ENCODE data around the gene ZMYND8. TPM values are rescaled to one million over a fixed set of nuclear protein-coding genes. Genes with fewer than 3 reads are reported as not detected.

Gene ZMYND8
- total and polyA plus RNA-seq, 10 of the 15 experiments (the other 5 are each of a cell fraction or from before 2014, with no cell fraction given): 12.9 to 54.8 (median 23.1) TPM

GRCh38 chr20:47352332-47353238 is 3.9 kb downstream of the ZMYND8 start (continued):
- TF ChIP-seq PRDM15 (CRISPR knock-in tag; IDR thresholded peaks at IDR 0.05) (no peak), RBBP5 (conservative IDR thresholded peaks at IDR 0.05) (no peak), CHD1 (IDR thresholded peaks at IDR 0.05; ENCODE audit: low read depth, low read length) (peak; percentile 6; the same call in 1 of the 2 replicates), ATF7 (IDR thresholded peaks at IDR 0.05; ENCODE audit: low read depth) (peak; percentile 66), ZBTB40 (IDR thresholded peaks at IDR 0.05; ENCODE audit: borderline replicate concordance) (no peak), EED (IDR thresholded peaks at IDR 0.05; ENCODE audit: low read depth) (0 out of 2 replicates have a peak, but pooled peaks have one; percentile 10), KDM1A (IDR thresholded peaks at IDR 0.05; ENCODE audit: borderline replicate concordance) (no peak), USF2 (IDR thresholded peaks at IDR 0.05; ENCODE audit: borderline replicate concordance, low read depth, low read length) (no peak), HSF1 (IDR thresholded peaks at IDR 0.05; ENCODE audit: low read depth, low read length) (no peak), NBN (IDR thresholded peaks at IDR 0.05) (no peak), HDGF (IDR thresholded peaks at IDR 0.05) (no peak), NFXL1 (IDR thresholded peaks at IDR 0.05; ENCODE audit: borderline replicate concordance) (peak; percentile 87), POLR2A (IDR thresholded peaks at IDR 0.05; ENCODE audit: low read depth, low read length) (peak; percentile 19; the same call in 1 of the 2 replicates), EP300 (IDR thresholded peaks at IDR 0.05; ENCODE audit: borderline replicate concordance in 1 of 2, control insufficient read depth in 1 of 2, low read depth in 2 of 2, low read length in 2 of 2) (no peak)

Measured in GM12878 (cell line).